HepG2 (cell line): ENCODE results near the gene CHDH. TPM values are rescaled to one million over a fixed set of nuclear protein-coding genes. Genes with fewer than 3 reads are reported as not detected.

Experiments used
- ATAC-seq: fragments of 200-7000 bp; cut with Tn5 transposase; 3 replicates; pipeline ENCODE4 v1.9.1; 2020; ENCODE audit warnings: mild to moderate bottlenecking, moderate library complexity
- BruUV-seq: library from RNA; stranded (reverse); fragments of 400-500 nt; replicated peaks from 2 replicates; lab custom pipeline; 2021; lab: Mats Ljungman, UMichigan
- CTCF ChIA-PET: fragments of 300-600 bp; formaldehyde crosslinking; extraction: SDS; loops from one replicate; lab custom pipeline; 2021; ENCODE audit warnings: low total read pairs, inconsistent platforms, low intra/inter-chr PET ratio; lab: Yijun Ruan, JAX
- POLR2A ChIA-PET: fragments of 350-600 bp; sonication (Branson Sonifier 250); formaldehyde crosslinking; loops from one replicate; lab custom pipeline; 2020; ENCODE audit warnings: antibody characterized with exemption, inconsistent platforms; lab: Yijun Ruan, JAX
- DNase-seq: peaks from one replicate; pipeline ENCODE4 v3.0.0-alpha.2; 2015; ENCODE audit warnings: low spot score
- FAIRE-seq: peaks from 3 replicates; lab custom pipeline; 2011; peaks lifted over from hg19 to GRCh38; lab: Jason Lieb, UNC
- H2AFZ ChIP-seq: one replicate; pipeline ENCODE4 v1.6.1; 2011; ENCODE audit warnings: low read length, inconsistent platforms
- H3K27ac ChIP-seq: fragments of 300-600 bp; 3 replicates; pipeline ENCODE4 v1.8.0; 2011; ENCODE audit warnings: mixed run types, mild to moderate bottlenecking, mixed read lengths, low read length, inconsistent platforms; ENCODE audit not compliant: insufficient read depth; ENCODE audit errors: extremely low read length
- H3K27me3 ChIP-seq, 2 experiments: fragments of 200-600 bp in 1 of 2; 2 replicates in 1 of 2; 3 replicates in 1 of 2; pipeline versions ENCODE4 v1.6.0 to v1.8.0; 2011; ENCODE audit warnings: low read length in 2 of 2, mild to moderate bottlenecking in 2 of 2, moderate library complexity in 2 of 2, inconsistent platforms in 1 of 2; ENCODE audit not compliant: insufficient read depth in 2 of 2, control insufficient read depth in 1 of 2
- H3K36me3 ChIP-seq, 2 experiments: fragments of 200-600 bp in 1 of 2; replicated peaks in 1 of 2; 2 replicates in 1 of 2; 3 replicates in 1 of 2; pipeline versions ENCODE4 v1.5.1 to v1.8.0; 2011; ENCODE audit warnings: low read length in 2 of 2, inconsistent platforms in 1 of 2; ENCODE audit not compliant: insufficient read depth in 2 of 2, control insufficient read depth in 1 of 2
- H3K4me1 ChIP-seq: 2 replicates; pipeline ENCODE4 v1.5.1; 2012; ENCODE audit warnings: low read length, inconsistent platforms; ENCODE audit not compliant: insufficient read depth
- H3K4me2 ChIP-seq: 2 replicates; pipeline ENCODE4 v1.6.0; 2011; ENCODE audit warnings: low read depth, low read length, inconsistent platforms
- H3K4me3 ChIP-seq, 3 experiments: fragments of 200-600 bp in 1 of 3; sonication (generic), shearing (Covaris generic) in 1 of 3; replicated peaks in 1 of 3; 2 replicates each; pipeline ENCODE4 v1.5.1; 2011 to 2016; ENCODE audit warnings: low read length in 3 of 3, inconsistent platforms in 2 of 3, low read depth in 2 of 3, mild to moderate bottlenecking in 2 of 3, control low read depth in 1 of 3, mixed read lengths in 1 of 3; ENCODE audit not compliant: insufficient read depth in 1 of 3
- H3K79me2 ChIP-seq: one replicate; pipeline ENCODE4 v1.6.1; 2011; ENCODE audit warnings: low read length, inconsistent platforms; ENCODE audit not compliant: insufficient read depth
- H3K9ac ChIP-seq: 2 replicates; pipeline ENCODE4 v1.6.0; 2011; ENCODE audit warnings: mild to moderate bottlenecking, low read depth, low read length, inconsistent platforms; ENCODE audit not compliant: insufficient read depth
- H3K9me3 ChIP-seq: 2 replicates; pipeline ENCODE4 v1.5.1; 2012; ENCODE audit warnings: mild to moderate bottlenecking, low read length
- H4K20me1 ChIP-seq: 2 replicates; pipeline ENCODE4 v1.6.0; 2011; ENCODE audit warnings: inconsistent platforms, mild to moderate bottlenecking, low read length, moderate library complexity; ENCODE audit not compliant: insufficient read depth
- CHD2 ChIP-seq: IDR thresholded peaks from 2 replicates; pipeline ENCODE4 v1.6.1; 2011; ENCODE audit warnings: low read depth, low read length, improper control_type of control experiment
- JUNB ChIP-seq: sonication (generic); formaldehyde crosslinking; IDR thresholded peaks from 2 replicates; pipeline ENCODE4 v1.8.0; 2022; ENCODE audit warnings: missing genetic modification reagents, mild to moderate bottlenecking, borderline replicate concordance
- POLR2AphosphoS2 ChIP-seq: IDR thresholded peaks from 2 replicates; pipeline ENCODE4 v1.6.1; 2011; ENCODE audit warnings: low read depth, low read length, improper control_type of control experiment
- TARDBP ChIP-seq: sonication (generic); formaldehyde crosslinking; IDR thresholded peaks from 2 replicates; pipeline ENCODE4 v1.8.0; 2022; ENCODE audit warnings: mild to moderate bottlenecking, missing genetic modification reagents
- THRA ChIP-seq: sonication (generic); formaldehyde crosslinking; IDR thresholded peaks from 2 replicates; pipeline ENCODE4 v1.4.0; 2020; ENCODE audit warnings: missing genetic modification reagents, borderline replicate concordance
- ZNF281 ChIP-seq: sonication (generic); formaldehyde crosslinking; IDR thresholded peaks from 2 replicates; pipeline ENCODE4 v1.4.0; 2020; ENCODE audit warnings: missing genetic modification reagents, borderline replicate concordance
- ZNF33A ChIP-seq: sonication (generic); formaldehyde crosslinking; IDR thresholded peaks from 2 replicates; pipeline ENCODE4 v1.5.1; 2020; ENCODE audit warnings: missing genetic modification reagents, mild to moderate bottlenecking, moderate library complexity, borderline replicate concordance
- ZNF350 ChIP-seq: sonication (generic); formaldehyde crosslinking; IDR thresholded peaks from 2 replicates; pipeline ENCODE4 v1.4.0; 2020; ENCODE audit warnings: mild to moderate bottlenecking, low read depth, missing genetic modification reagents, borderline replicate concordance
- ZNF670 ChIP-seq: sonication (generic); formaldehyde crosslinking; IDR thresholded peaks from 2 replicates; pipeline ENCODE4 v1.8.0; 2022; ENCODE audit warnings: mild to moderate bottlenecking, missing genetic modification reagents, borderline replicate concordance
- ZNF891 ChIP-seq: sonication (generic); formaldehyde crosslinking; IDR thresholded peaks from 2 replicates; pipeline ENCODE4 v1.5.0; 2020; ENCODE audit warnings: mild to moderate bottlenecking, missing genetic modification reagents
- WGBS: methylation state at CpG from one replicate; pipeline ENCODE4 v1.1.6; 2017; ENCODE audit warnings: low lambda C conversion rate; 5-methylcytosine and 5-hydroxymethylcytosine counted together
- in situ Hi-C: cut with HindIII; loops from 2 replicates; pipeline ENCODE4 v1.10.0; 2017; ENCODE audit warnings: low pct_unique_long_range_greater_than_20kb; ENCODE audit not compliant: extremely low pct_ligation_motif_present
- intact Hi-C: fragments of 100-400 bp; cut with micrococcal nuclease; formaldehyde crosslinking; loops from one replicate; pipeline ENCODE4 v1.10.0; 2022; ENCODE audit not compliant: unreplicated experiment
- polyA plus RNA-seq, 8 experiments: library from polyadenylated mRNA; depleted of rRNA in 3 of 8; stranded (reverse) in 7 of 8; unstranded in 1 of 8; fragments of >200 nt; fragmentation: Illumina TruSeq in 4 of 8; extraction: Trizol in 4 of 8; gene quantifications; 2 replicates each; pipeline versions ENCODE4 v1.2.1 to v1.2.3, GENCODE V29; 2011 to 2016; ENCODE audit warnings: low read depth in 4 of 8, missing spikeins in 1 of 8, mixed read lengths in 1 of 8; ENCODE audit not compliant: insufficient read depth in 1 of 8
- total RNA-seq, 5 experiments: library from RNA; depleted of rRNA; stranded (reverse); fragments of >200 nt; fragmentation: Illumina TruSeq; extraction: Trizol; gene quantifications; 2 replicates each; pipeline ENCODE4 v1.2.3, GENCODE V29; 2016; ENCODE audit warnings: low read depth in 1 of 5

CHDH gene
- total and polyA plus RNA-seq, 2 of the 13 experiments (the other 11 are each of a cell fraction or from before 2014, with no cell fraction given) = 28.1 to 48.9 TPM

- Histone ChIP-seq H4K20me1 (no peaks in the 10 kb centered on the region), H2AFZ (no peak overlapping the region), H3K9me3 (no peaks in the 10 kb centered on the region), H3K27ac (no peak overlapping the region), H3K36me3 (no peaks in the 10 kb centered on the region), H3K4me1 (no peaks in the 10 kb centered on the region), H3K4me3 (no peak overlapping the region), H3K9ac (no peak overlapping the region), H3K4me2 (no peak overlapping the region), H3K27me3 (no peaks in the 10 kb centered on the region), H3K79me2 (no peaks in the 10 kb centered on the region)
- BruUV-seq = no TSS peak
- ChIA-PET CTCF (no interaction called here), POLR2A (no interaction called here)
- DNase-seq (no peak), FAIRE-seq (no peak), ATAC-seq (no peak)
- no peak for TF ChIP-seq TARDBP (CRISPR knock-in tag)
- no peak for TF ChIP-seq CHD2
- TF ChIP-seq POLR2AphosphoS2 = 0 out of 2 replicates have a peak, but pooled peaks have one; percentile 28
- intact Hi-C loops (no loop called here), in situ Hi-C loops (no loop called here)
- 69% methylated on average over 13 of the region's 16 CpGs for WGBS
Measured at GRCh38 chr3:53800041-53800906, 45.9 kb downstream of the CHDH start.

- Histone ChIP-seq H3K27me3 (no peaks in the 10 kb centered on the region), H3K27ac (no peak overlapping the region), H3K36me3 (no peaks in the 10 kb centered on the region), H3K4me1 (no peaks in the 10 kb centered on the region), H4K20me1 (no peaks in the 10 kb centered on the region), H3K79me2 (no peaks in the 10 kb centered on the region), H3K9ac (no peak overlapping the region), H2AFZ (no peak overlapping the region), H3K4me3 (no peak overlapping the region), H3K4me2 (no peak overlapping the region), H3K9me3 (no peaks in the 10 kb centered on the region)
- ChIA-PET POLR2A (no interaction called here), CTCF (no interaction called here)
- TF ChIP-seq ZNF891 (no peak), ZNF350 (CRISPR knock-in tag) (no peak), JUNB (CRISPR knock-in tag) (no peak), THRA (CRISPR knock-in tag) (no peak), ZNF33A (CRISPR knock-in tag) (no peak), ZNF281 (no peak), ZNF670 (no peak)
- in situ Hi-C loops = no loop called here
- DNase-seq = no peak
- no TSS peak for BruUV-seq
- ATAC-seq = peak; percentile 16; the same call in 2 of the 3 replicates
- intact Hi-C loops = no loop called here
- WGBS = 74% methylated on average over 7 of the region's 12 CpGs
- no peak for FAIRE-seq
Measured at GRCh38 chr3:53799338-53799865, 46.8 kb downstream of the CHDH start.
